AG09309 (cell line): ENCODE data around the gene AFP.

Source experiments
- DNase-seq: peaks from one replicate; pipeline ENCODE4 v3.0.0-alpha.2; 2010; ENCODE audit warnings: low read depth
- H3K4me3 ChIP-seq: 2 replicates; pipeline ENCODE4 v1.5.1; 2011; ENCODE audit warnings: mild to moderate bottlenecking, low read depth, low read length, moderate library complexity; ENCODE audit not compliant: control insufficient read depth
- CTCF ChIP-seq: IDR thresholded peaks from 2 replicates; pipeline ENCODE4 v1.5.1; 2011; ENCODE audit warnings: mild to moderate bottlenecking, low read depth, low read length, inconsistent platforms; ENCODE audit not compliant: insufficient read depth, control insufficient read depth; ENCODE audit errors: missing control alignments

Gene AFP

DNA sequence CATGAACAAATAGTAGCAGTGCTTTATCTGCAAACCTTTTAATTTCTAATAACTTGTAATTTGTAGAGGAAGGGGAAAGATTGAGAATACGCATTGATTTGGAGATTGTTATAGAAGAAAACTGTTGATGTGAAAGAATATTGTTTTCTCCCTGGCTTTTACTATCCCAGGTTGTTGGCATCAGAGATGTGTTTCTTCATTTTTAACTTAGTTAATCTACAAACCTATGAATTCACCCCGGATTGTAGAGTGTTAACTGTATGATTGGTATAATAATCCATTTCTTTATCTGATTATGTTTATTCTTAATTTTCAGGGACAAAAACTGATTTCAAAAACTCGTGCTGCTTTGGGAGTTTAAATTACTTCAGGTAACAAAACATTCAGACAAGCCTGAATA is 18.9 kb downstream of the AFP start:
- no peak for DNase-seq
- TF ChIP-seq CTCF: no peak
- no peak overlapping the region for H3K4me3 ChIP-seq

DNA sequence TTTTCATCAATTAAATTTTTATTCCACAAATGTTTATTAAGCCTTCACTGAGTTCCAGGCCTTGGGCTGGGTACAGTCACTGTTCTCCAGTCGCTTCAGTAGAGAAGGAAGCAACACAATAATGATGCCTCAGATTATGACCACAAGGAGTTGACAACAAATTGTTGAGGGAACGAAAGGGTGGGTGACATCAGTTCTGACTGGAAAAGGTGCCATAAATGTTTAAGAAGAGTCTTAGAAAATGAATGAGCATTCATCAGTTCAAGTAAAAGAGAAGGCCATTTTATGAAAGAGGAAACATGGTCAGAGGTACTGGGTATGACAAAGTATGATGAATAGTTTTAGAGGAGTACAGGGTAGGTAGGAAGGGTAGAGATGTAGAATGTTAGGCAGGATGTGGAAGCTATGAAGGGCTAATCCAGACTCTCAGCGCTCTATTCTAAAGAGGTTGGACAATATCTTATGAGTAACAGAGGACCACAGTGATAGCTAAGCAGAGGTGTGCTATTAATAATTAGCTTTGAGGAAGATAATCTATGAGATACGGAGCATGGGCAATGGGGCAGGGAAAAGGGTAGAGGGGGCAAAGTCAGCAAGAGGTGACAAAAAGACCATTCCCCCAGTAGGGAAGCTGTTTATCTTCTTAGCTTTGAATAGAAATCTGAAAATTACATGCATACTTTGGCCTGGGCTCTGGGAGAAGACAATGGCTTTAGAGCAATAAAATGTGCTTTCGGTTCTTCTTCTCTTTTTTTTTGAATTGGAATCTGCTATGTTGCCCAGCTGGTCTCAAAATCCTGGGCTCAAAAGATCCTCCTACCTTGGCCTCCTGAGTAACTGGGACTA is 20.4 kb downstream of the AFP start:
- H3K4me3 ChIP-seq: no peak overlapping the region
- no peak for TF ChIP-seq CTCF
- DNase-seq: no peak

- TF ChIP-seq CTCF: no peak
- H3K4me3 ChIP-seq: no peak overlapping the region
- DNase-seq: no peak
These were observed 22.4 kb downstream of the AFP start for GRCh38 chr4:73458184-73459047.

GRCh38 chr4:73459048-73459421 is 23.0 kb downstream of the AFP start:
- no peak for DNase-seq
- no peak for TF ChIP-seq CTCF

DNA sequence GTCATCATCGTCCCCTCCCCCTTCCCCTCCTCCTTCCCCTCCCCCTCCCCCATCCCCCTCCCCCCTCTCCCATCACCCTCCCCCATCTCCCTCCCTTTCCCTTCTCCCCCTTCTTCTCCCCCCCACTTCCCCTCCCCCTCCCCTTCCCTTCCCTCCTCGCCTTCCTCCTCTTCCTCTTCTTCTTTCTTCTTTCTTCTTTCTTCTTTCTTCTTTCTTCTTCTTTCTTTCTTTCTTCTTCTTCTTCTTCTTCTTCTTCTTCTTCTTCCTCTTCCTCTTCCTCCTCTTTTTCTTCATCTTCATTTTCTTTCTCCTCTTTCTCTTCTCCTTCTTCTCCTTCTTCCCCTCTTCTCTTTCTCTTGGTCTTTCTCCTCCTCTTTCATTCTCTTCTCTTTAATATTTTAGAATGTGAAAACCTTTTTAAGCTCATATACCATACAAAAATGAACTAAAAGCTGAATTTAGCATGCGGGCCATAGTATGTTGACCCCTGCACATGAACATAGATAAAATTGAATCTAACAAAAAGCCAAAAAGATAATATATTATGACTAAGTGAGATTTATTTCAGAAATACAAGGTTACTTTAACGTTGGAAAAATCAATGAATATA is 25.0 kb downstream of the AFP start:
- no peak overlapping the region for H3K4me3 ChIP-seq
- no peak for TF ChIP-seq CTCF
- DNase-seq: no peak

More at GRCh38 chr4:73459048-73459421, 23.0 kb downstream of the AFP start:
- no peak overlapping the region for H3K4me3 ChIP-seq

GRCh38 chr4:73468170-73468569 is 32.1 kb downstream of the AFP start:
- H3K4me3 ChIP-seq: no peak overlapping the region
- no peak for TF ChIP-seq CTCF
- no peak for DNase-seq
